K562 (cell line): ENCODE results near the gene SYNM. TPM values are rescaled to one million over a fixed set of nuclear protein-coding genes. Genes with fewer than 3 reads are reported as not detected.

Experiments used
- CHD4 ChIP-seq: fragments of 200-600 bp; sonication (generic); IDR thresholded peaks from 3 replicates; pipeline ENCODE4 v1.6.1; 2012; ENCODE audit warnings: low read depth, mild to moderate bottlenecking, mixed read lengths, low read length, inconsistent platforms; ENCODE audit not compliant: insufficient read depth, insufficient replicate concordance, poor library complexity, severe bottlenecking
- CTBP1 ChIP-seq: fragments of 450-650 bp; IDR thresholded peaks from 2 replicates; pipeline ENCODE4 v1.6.1; 2016; ENCODE audit warnings: borderline replicate concordance
- MAFK ChIP-seq: IDR thresholded peaks from 2 replicates; pipeline ENCODE4 v1.6.1; 2011; ENCODE audit warnings: low read length, improper control_type of control experiment
- PHTF2 ChIP-seq: fragments of 250-450 bp; sonication (Bioruptor Pico); IDR thresholded peaks from 2 replicates; pipeline ENCODE4 v1.5.0; 2021; ENCODE audit warnings: mild to moderate bottlenecking
- PYGO2 ChIP-seq: fragments of 450-650 bp; IDR thresholded peaks from 2 replicates; pipeline ENCODE4 v1.6.1; 2016; ENCODE audit warnings: mild to moderate bottlenecking, missing genetic modification characterization, moderate library complexity, missing compliant biosample characterization
- RCOR1 ChIP-seq, 2 experiments: IDR thresholded peaks; 2 replicates each; pipeline ENCODE4 v1.6.1; 2012; ENCODE audit warnings: low read depth in 2 of 2, low read length in 2 of 2, borderline replicate concordance in 1 of 2, improper control_type of control experiment in 1 of 2
- STAT5A ChIP-seq: IDR thresholded peaks from 2 replicates; pipeline ENCODE4 v1.6.1; 2012; ENCODE audit warnings: low read length, inconsistent platforms, borderline replicate concordance
- U2AF2 ChIP-seq: fragments of 200-400 bp; formaldehyde crosslinking; optimal IDR thresholded peaks from 2 replicates; pipeline ENCODE3; 2017; ENCODE audit warnings: low read depth, mild to moderate bottlenecking, low read length
- ZNF124 ChIP-seq: sonication (generic); formaldehyde crosslinking; IDR thresholded peaks from 2 replicates; pipeline ENCODE4 v1.8.1; 2022; ENCODE audit warnings: missing genetic modification reagents
- ZNF316 ChIP-seq: fragments of 450-650 bp; IDR thresholded peaks from 2 replicates; pipeline ENCODE4 v1.6.1; 2016
- ZNF584 ChIP-seq: fragments of 200-800 bp; sonication (Bioruptor generic); IDR thresholded peaks from 2 replicates; pipeline ENCODE4 v1.6.1; 2016; ENCODE audit warnings: low read depth, mild to moderate bottlenecking, missing genetic modification characterization, missing compliant biosample characterization
- polyA plus RNA-seq, 8 experiments: library from polyadenylated mRNA; depleted of rRNA in 4 of 8; stranded (reverse) in 5 of 8; unstranded in 3 of 8; fragments of >200 nt; fragmentation: Nextera tagmentation in 2 of 8; fragmentation: Illumina TruSeq in 1 of 8; extraction: Ambion mirVana in 2 of 8; extraction: Trizol in 1 of 8; gene quantifications; 2 replicates each; pipeline versions ENCODE4 v1.2.1 to v1.2.3, GENCODE V29; 2011 to 2014; ENCODE audit warnings: inconsistent platforms in 1 of 8, missing spikeins in 1 of 8
- total RNA-seq, 7 experiments: library from RNA; depleted of rRNA in 6 of 7; stranded (reverse); fragments of >200 nt in 6 of 7; fragmentation: Illumina TruSeq in 2 of 7; extraction: Trizol in 2 of 7; gene quantifications; 2 replicates each; pipeline versions ENCODE4 v1.2.1 to v1.2.3, GENCODE V29; 2011 to 2021; ENCODE audit warnings: low replicate concordance in 1 of 7
- TF ChIP-seq, protein P1 (sequence below): fragments of 450-650 bp; formaldehyde crosslinking; IDR thresholded peaks from 2 replicates; pipeline ENCODE4 v1.4.0; 2020; ENCODE audit warnings: mild to moderate bottlenecking, mixed read lengths
- TF ChIP-seq, protein P2 (sequence below): fragments of 450-650 bp; formaldehyde crosslinking; IDR thresholded peaks from 2 replicates; pipeline ENCODE4 v1.4.0; 2020; ENCODE audit warnings: mild to moderate bottlenecking, moderate library complexity
- TF ChIP-seq, protein P3 (sequence below), 2 experiments: fragments of 250-450 bp in 1 of 2; fragments of 450-650 bp in 1 of 2; sonication (Bioruptor Pico) in 1 of 2; IDR thresholded peaks; 2 replicates each; pipeline versions ENCODE4 v1.6.1 to v1.8.0; 2016 to 2021; ENCODE audit warnings: mild to moderate bottlenecking in 2 of 2, moderate library complexity in 2 of 2, missing compliant biosample characterization in 1 of 2, missing genetic modification characterization in 1 of 2
- TF ChIP-seq, protein P4 (sequence below): fragments of 450-650 bp; formaldehyde crosslinking; IDR thresholded peaks from 2 replicates; pipeline ENCODE4 v1.4.0; 2022; ENCODE audit warnings: mild to moderate bottlenecking, moderate library complexity

Gene SYNM
- total and polyA plus RNA-seq, 9 of the 15 experiments (the other 6 are each of a cell fraction or from before 2014, with no cell fraction given), result 0.01 to 0.42 (median 0.13) TPM

DNA sequence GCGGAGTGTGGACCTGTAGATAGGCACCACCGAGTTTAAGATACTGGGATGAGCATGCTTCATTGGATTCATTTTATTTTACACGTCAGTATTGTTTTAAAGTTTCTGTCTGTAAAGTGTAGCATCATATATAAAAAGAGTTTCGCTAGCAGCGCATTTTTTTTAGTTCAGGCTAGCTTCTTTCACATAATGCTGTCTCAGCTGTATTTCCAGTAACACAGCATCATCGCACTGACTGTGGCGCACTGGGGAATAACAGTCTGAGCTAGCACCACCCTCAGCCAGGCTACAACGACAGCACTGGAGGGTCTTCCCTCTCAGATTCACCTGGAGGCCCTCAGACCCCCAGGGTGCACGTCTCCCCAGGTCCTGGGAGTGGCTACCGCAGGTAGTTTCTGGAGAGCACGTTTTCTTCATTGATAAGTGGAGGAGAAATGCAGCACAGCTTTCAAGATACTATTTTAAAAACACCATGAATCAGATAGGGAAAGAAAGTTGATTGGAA is 29.5 kb downstream of the SYNM start (continued):
- TF ChIP-seq, protein P1, sequence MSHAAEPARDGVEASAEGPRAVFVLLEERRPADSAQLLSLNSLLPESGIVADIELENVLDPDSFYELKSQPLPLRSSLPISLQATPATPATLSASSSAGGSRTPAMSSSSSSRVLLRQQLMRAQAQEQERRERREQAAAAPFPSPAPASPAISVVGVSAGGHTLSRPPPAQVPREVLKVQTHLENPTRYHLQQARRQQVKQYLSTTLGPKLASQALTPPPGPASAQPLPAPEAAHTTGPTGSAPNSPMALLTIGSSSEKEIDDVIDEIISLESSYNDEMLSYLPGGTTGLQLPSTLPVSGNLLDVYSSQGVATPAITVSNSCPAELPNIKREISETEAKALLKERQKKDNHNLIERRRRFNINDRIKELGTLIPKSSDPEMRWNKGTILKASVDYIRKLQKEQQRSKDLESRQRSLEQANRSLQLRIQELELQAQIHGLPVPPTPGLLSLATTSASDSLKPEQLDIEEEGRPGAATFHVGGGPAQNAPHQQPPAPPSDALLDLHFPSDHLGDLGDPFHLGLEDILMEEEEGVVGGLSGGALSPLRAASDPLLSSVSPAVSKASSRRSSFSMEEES (CRISPR knock-in tag), result no peak
- TF ChIP-seq RCOR1 (IDR thresholded peaks at IDR 0.05; ENCODE audit: borderline replicate concordance in 1 of 2, low read depth in 2 of 2, low read length in 2 of 2) (no peak), MAFK (peak; percentile 65), STAT5A (no peak), CHD4 (no peak), ZNF316 (peak; percentile 88), U2AF2 (no peak), PYGO2 (tag) (no peak), ZNF584 (no peak), ZNF124 (CRISPR knock-in tag) (no peak), CTBP1 (no peak), PHTF2 (CRISPR knock-in tag) (no peak)
- TF ChIP-seq, protein P2, sequence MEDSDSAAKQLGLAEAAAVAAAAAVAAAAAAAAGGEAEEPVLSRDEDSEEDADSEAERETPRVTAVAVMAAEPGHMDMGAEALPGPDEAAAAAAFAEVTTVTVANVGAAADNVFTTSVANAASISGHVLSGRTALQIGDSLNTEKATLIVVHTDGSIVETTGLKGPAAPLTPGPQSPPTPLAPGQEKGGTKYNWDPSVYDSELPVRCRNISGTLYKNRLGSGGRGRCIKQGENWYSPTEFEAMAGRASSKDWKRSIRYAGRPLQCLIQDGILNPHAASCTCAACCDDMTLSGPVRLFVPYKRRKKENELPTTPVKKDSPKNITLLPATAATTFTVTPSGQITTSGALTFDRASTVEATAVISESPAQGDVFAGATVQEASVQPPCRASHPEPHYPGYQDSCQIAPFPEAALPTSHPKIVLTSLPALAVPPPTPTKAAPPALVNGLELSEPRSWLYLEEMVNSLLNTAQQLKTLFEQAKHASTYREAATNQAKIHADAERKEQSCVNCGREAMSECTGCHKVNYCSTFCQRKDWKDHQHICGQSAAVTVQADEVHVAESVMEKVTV (CRISPR knock-in tag), result no peak
- TF ChIP-seq, protein P3, sequence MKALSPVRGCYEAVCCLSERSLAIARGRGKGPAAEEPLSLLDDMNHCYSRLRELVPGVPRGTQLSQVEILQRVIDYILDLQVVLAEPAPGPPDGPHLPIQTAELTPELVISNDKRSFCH (CRISPR knock-in tag; IDR thresholded peaks at IDR 0.05), result no peak
- TF ChIP-seq, protein P3 (tag; IDR thresholded peaks at IDR 0.05), result no peak
- TF ChIP-seq, protein P4, sequence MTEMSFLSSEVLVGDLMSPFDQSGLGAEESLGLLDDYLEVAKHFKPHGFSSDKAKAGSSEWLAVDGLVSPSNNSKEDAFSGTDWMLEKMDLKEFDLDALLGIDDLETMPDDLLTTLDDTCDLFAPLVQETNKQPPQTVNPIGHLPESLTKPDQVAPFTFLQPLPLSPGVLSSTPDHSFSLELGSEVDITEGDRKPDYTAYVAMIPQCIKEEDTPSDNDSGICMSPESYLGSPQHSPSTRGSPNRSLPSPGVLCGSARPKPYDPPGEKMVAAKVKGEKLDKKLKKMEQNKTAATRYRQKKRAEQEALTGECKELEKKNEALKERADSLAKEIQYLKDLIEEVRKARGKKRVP (CRISPR knock-in tag), result no peak
